ENCODE data around the gene NID2. TPM values are rescaled to one million over a fixed set of nuclear protein-coding genes. Genes with fewer than 3 reads are reported as not detected.
A peak's percentile ranks its signal among the peaks of the same experiment; 100 is the strongest.

Gene NID2
- total and polyA plus RNA-seq, 2 of the 4 experiments (the other 2 are of a cell fraction) = 101 to 303 TPM

DNA sequence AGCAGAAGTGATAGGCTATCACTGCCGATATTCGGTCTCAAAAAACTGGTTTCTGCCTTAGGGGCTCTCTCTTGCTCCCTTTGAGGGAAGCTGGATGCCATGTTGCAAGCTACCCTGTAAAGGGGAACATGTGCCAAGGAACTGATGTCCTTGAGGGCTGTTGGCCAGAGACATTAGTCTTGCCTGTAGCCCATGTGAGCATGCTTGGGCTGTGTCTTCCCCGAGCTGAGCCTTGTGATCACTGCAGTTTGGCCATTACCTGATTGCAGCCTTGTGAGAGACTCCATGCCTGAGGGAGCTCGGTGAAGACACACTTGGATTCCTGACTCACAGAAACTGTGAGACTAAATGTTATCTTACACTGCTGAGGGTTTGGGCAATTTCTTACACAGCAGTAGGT, 60.7 kb downstream of the NID2 start:
- Histone ChIP-seq H2BK5ac (ENCODE audit: low read depth, low read length, poor library complexity, severe bottlenecking) (no peak overlapping the region), H2AFZ (replicated peaks; ENCODE audit: low read length, poor library complexity) (no peak overlapping the region), H2AK5ac (ENCODE audit: low read depth, low read length) (no peak overlapping the region), H4K5ac (ENCODE audit: low read depth, low read length) (no peak overlapping the region), H3K4me1 (ENCODE audit: control insufficient read depth, insufficient read depth, low read length) (peaks cover 2% of the 10 kb centered on the region; the same call in 1 of the 2 replicates), H3K14ac (replicated peaks; ENCODE audit: low read depth, low read length) (no peak overlapping the region), H4K91ac (ENCODE audit: insufficient read depth, low read depth, low read length) (no peak overlapping the region), H2BK120ac (ENCODE audit: low read depth, low read length) (no peak overlapping the region), H3K27ac (ENCODE audit: insufficient read depth, low read length) (no peak overlapping the region), H2BK20ac (ENCODE audit: low read depth, low read length) (no peak overlapping the region), H2BK15ac (ENCODE audit: low read depth, low read length) (no peak overlapping the region), H3K79me1 (ENCODE audit: low read depth in 1 of 2, low read length in 2 of 2) (peaks cover 35 to 61% of the 10 kb centered on the region in 2 experiments), H3K23ac (ENCODE audit: low read depth, low read length) (0 out of 2 replicates have a peak overlapping the region, but pooled peaks have one; percentile 25), H3K9me1 (ENCODE audit: insufficient read depth, low read length) (peaks cover 5% of the 10 kb centered on the region), H3K4ac (ENCODE audit: low read depth, low read length) (no peak overlapping the region), H3K4me3 (ENCODE audit: insufficient read depth, low read depth, low read length) (no peak overlapping the region), H3K36me3 (ENCODE audit: control insufficient read depth, insufficient read depth, low read length) (peaks cover 67% of the 10 kb centered on the region), H3K4me2 (ENCODE audit: low read depth, low read length) (no peak overlapping the region), H3K18ac (ENCODE audit: low read depth, low read length) (no peak overlapping the region; the same call in 1 of the 2 replicates), H4K8ac (ENCODE audit: low read depth in 2 of 2, low read length in 2 of 2) (0 out of 4 replicates have a peak overlapping the region, but pooled peaks of 1 of the 2 experiments have one; percentile 15), H3K27me3 (ENCODE audit: control insufficient read depth, insufficient read depth, low read length) (no peaks in the 10 kb centered on the region), H2AK9ac (replicated peaks; ENCODE audit: low read depth, low read length, poor library complexity) (no peak overlapping the region), H3K9me3 (ENCODE audit: control insufficient read depth, insufficient read depth, low read length) (no peaks in the 10 kb centered on the region), H3K56ac (ENCODE audit: extremely low read depth, insufficient read depth, low read length) (no peak overlapping the region), H3K9ac (ENCODE audit: low read depth, low read length) (no peak overlapping the region), H4K20me1 (ENCODE audit: insufficient read depth, low read length) (0 out of 2 replicates have a peak, but pooled peaks cover 2% of the 10 kb centered on the region)
- DNase-seq = no peak
- intact Hi-C loops (cut with micrococcal nuclease) = no loop called here
- TF ChIP-seq, protein P1, sequence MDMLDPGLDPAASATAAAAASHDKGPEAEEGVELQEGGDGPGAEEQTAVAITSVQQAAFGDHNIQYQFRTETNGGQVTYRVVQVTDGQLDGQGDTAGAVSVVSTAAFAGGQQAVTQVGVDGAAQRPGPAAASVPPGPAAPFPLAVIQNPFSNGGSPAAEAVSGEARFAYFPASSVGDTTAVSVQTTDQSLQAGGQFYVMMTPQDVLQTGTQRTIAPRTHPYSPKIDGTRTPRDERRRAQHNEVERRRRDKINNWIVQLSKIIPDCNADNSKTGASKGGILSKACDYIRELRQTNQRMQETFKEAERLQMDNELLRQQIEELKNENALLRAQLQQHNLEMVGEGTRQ (IDR thresholded peaks at IDR 0.05; ENCODE audit: low read depth, low read length) = no peak
- TF ChIP-seq FOS (IDR thresholded peaks at IDR 0.05; ENCODE audit: low read depth, low read length) = no peak
- no peak for TF ChIP-seq CHD1 (IDR thresholded peaks at IDR 0.05; ENCODE audit: low read depth, low read length)
- TF ChIP-seq RCOR1 (IDR thresholded peaks at IDR 0.05; ENCODE audit: insufficient replicate concordance, low read length) = no peak
- no peak for TF ChIP-seq MAZ (IDR thresholded peaks at IDR 0.05; ENCODE audit: borderline replicate concordance, low read depth, low read length)
- TF ChIP-seq MXI1 (IDR thresholded peaks at IDR 0.05; ENCODE audit: borderline replicate concordance, low read depth, low read length) = no peak
- ATAC-seq (ENCODE audit: low read depth) = no peak
- ChIA-PET POLR2A (ENCODE audit: unreplicated experiment) (no interaction called here), CTCF (no interaction called here)
- no TSS peak for BruUV-seq (replicated peaks)
- in situ Hi-C loops (cut with MboI; ENCODE audit: low sequenced_read_pairs) = loop anchor here (25.0 kb wide), 1 partner anchor 704 kb away; the partner anchor contains the start of gene PSMC6
- WGBS, 2 experiments (ENCODE audit: extremely low coverage in 2 of 2, insufficient read length in 1 of 2) = 100% methylated on average over 1 of the region's 4 CpGs; no CpG with 5 or more reads in 1 of the 2 experiments
- dilution Hi-C loops (cut with HindIII; ENCODE audit: low sequenced_read_pairs, unreplicated experiment) = no loop called here
